ENCODE results near the gene RBM26. TPM values are rescaled to one million over a fixed set of nuclear protein-coding genes. Genes with fewer than 3 reads are reported as not detected.

RBM26 gene
- total and polyA plus RNA-seq, 2 of the 4 experiments (the other 2 are of a cell fraction) = 17.6 to 18.1 TPM

- Histone ChIP-seq H2BK120ac (ENCODE audit: low read depth, low read length) (no peak overlapping the region), H3K27me3 (ENCODE audit: control insufficient read depth, insufficient read depth, low read length) (no peaks in the 10 kb centered on the region), H2AK9ac (replicated peaks; ENCODE audit: low read depth, low read length, poor library complexity) (no peak overlapping the region), H3K56ac (ENCODE audit: extremely low read depth, insufficient read depth, low read length) (no peak overlapping the region), H3K18ac (ENCODE audit: low read depth, low read length) (no peak overlapping the region), H3K4ac (ENCODE audit: low read depth, low read length) (no peak overlapping the region), H2BK15ac (ENCODE audit: low read depth, low read length) (no peak overlapping the region), H3K9me3 (ENCODE audit: control insufficient read depth, insufficient read depth, low read length) (no peaks in the 10 kb centered on the region), H3K36me3 (ENCODE audit: control insufficient read depth, insufficient read depth, low read length) (peaks cover 36% of the 10 kb centered on the region), H4K5ac (ENCODE audit: low read depth, low read length) (no peak overlapping the region), H2AFZ (replicated peaks; ENCODE audit: low read length, poor library complexity) (no peak overlapping the region), H3K4me1 (ENCODE audit: control insufficient read depth, insufficient read depth, low read length) (no peaks in the 10 kb centered on the region), H2BK5ac (ENCODE audit: low read depth, low read length, poor library complexity, severe bottlenecking) (no peak overlapping the region), H4K91ac (ENCODE audit: insufficient read depth, low read depth, low read length) (no peak overlapping the region), H3K4me3 (ENCODE audit: insufficient read depth, low read depth, low read length) (no peak overlapping the region), H2AK5ac (ENCODE audit: low read depth, low read length) (no peak overlapping the region), H3K79me1 (ENCODE audit: low read depth in 1 of 2, low read length in 2 of 2) (peaks cover 6 to 10% of the 10 kb centered on the region in 2 experiments; a peak in 2 of 4 replicates), H4K8ac (ENCODE audit: low read depth in 2 of 2, low read length in 2 of 2) (no peak overlapping the region), H3K23ac (ENCODE audit: low read depth, low read length) (no peak overlapping the region), H3K14ac (replicated peaks; ENCODE audit: low read depth, low read length) (no peak overlapping the region), H3K9ac (ENCODE audit: low read depth, low read length) (no peak overlapping the region), H4K20me1 (ENCODE audit: insufficient read depth, low read length) (no peaks in the 10 kb centered on the region), H2BK20ac (ENCODE audit: low read depth, low read length) (no peak overlapping the region), H3K27ac (ENCODE audit: insufficient read depth, low read length) (no peak overlapping the region), H3K9me1 (ENCODE audit: insufficient read depth, low read length) (no peaks in the 10 kb centered on the region), H3K4me2 (ENCODE audit: low read depth, low read length) (no peak overlapping the region)
- 94% methylated on average over 2 of the region's 4 CpGs; no CpG with 5 or more reads in 1 of the 2 experiments for whole genome bisulfite sequencing, 2 experiments (ENCODE audit: extremely low coverage in 2 of 2, insufficient read length in 1 of 2)
- ChIA-PET CTCF (no interaction called here), POLR2A (ENCODE audit: unreplicated experiment) (no interaction called here)
- BruUV-seq (replicated peaks) = TSS peak; percentile 16
- dilution Hi-C loops (cut with HindIII; ENCODE audit: low sequenced_read_pairs, unreplicated experiment) = no loop called here
- TF ChIP-seq CTCF (conservative IDR thresholded peaks at IDR 0.05; ENCODE audit: low read depth, low read length) = no peak
- ATAC-seq (ENCODE audit: low read depth) = no peak
- intact Hi-C loops (cut with micrococcal nuclease) = no loop called here
- DNase-seq = no peak
- in situ Hi-C loops (cut with MboI; ENCODE audit: low sequenced_read_pairs) = no loop called here
Measured at GRCh38 chr13:79373916-79374315, 32.1 kb downstream of the RBM26 start.

All from IMR-90 (cell line).